Hepatocyte (in vitro differentiated cells): ENCODE measurements around the gene MAS1.

Experiments used
- CTCF ChIP-seq: fragments of 200-600 bp; sonication (generic); IDR thresholded peaks from 2 replicates; pipeline ENCODE4 v1.5.1; 2016; ENCODE audit warnings: antibody characterized with exemption, mild to moderate bottlenecking; ENCODE audit not compliant: poor library complexity
- EZH2 ChIP-seq: fragments of 200-600 bp; sonication (generic); IDR thresholded peaks from 2 replicates; pipeline ENCODE4 v1.6.1; 2016; ENCODE audit warnings: antibody characterized with exemption, mild to moderate bottlenecking, borderline replicate concordance

- TF ChIP-seq EZH2, result no peak
- TF ChIP-seq CTCF, result no peak
Observed at GRCh38 chr6:159866286-159867247, 24.2 kb upstream of the MAS1 start.
